ENCODE data around the gene BCAT1. TPM values are rescaled to one million over a fixed set of nuclear protein-coding genes. Genes with fewer than 3 reads are reported as not detected.

Gene BCAT1
- total and polyA plus RNA-seq, 2 of the 8 experiments (the other 6 are each of a cell fraction or from before 2014, with no cell fraction given), result 19.7 to 263 TPM

DNA sequence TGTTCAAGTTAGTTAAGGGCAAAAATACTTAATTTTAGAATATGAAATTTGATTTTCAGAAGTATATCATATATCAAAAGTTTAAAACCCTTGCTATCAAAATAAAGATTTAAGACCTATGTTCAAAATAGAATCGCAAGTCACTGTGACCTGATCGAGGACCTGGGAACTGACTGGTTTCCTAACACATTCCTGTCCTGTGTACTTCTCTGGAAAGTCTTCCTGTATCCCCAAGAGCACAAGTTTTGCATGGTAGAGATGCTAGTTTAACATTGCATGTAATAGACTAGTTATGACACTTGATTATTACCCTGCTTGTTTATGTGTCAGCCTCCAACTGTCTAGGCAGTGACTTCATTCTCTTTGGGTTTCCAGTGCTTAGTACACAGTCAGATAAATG, 30.3 kb downstream of the BCAT1 start (continued):
- TF ChIP-seq HDAC2 (IDR thresholded peaks at IDR 0.05; ENCODE audit: borderline replicate concordance in 1 of 2, low read depth in 2 of 2, low read length in 2 of 2) (no peak), SAP30 (IDR thresholded peaks at IDR 0.05; ENCODE audit: insufficient read depth, insufficient replicate concordance, low read length) (no peak), CTBP2 (IDR thresholded peaks at IDR 0.05; ENCODE audit: borderline replicate concordance, insufficient read depth, insufficient read length, low read length) (no peak), BRCA1 (IDR thresholded peaks at IDR 0.05; ENCODE audit: low read depth, low read length) (no peak), CEBPB (IDR thresholded peaks at IDR 0.05; ENCODE audit: low read depth, low read length) (no peak), CBX5 (IDR thresholded peaks at IDR 0.05; ENCODE audit: low read depth, low read length) (no peak)

All from H1 (cell line).